Thyroid gland (tissue), 4 donors: ENCODE data around the gene LIPI.
"Not testable (repeated sequence)": the region's sequence is repeated elsewhere in the genome, so short reads cannot be mapped to it uniquely, and the experiment has no call there.

Experiments used
- POLR2A ChIP-seq, 2 donors: fragments of 450-650 bp; IDR thresholded peaks; one replicate each; pipeline ENCODE4 v1.6.1; 2017; ENCODE audit warnings: antibody characterized with exemption in 2 of 2, mild to moderate bottlenecking in 2 of 2, moderate library complexity in 1 of 2
- TF ChIP-seq, protein P1 (sequence below), 6 experiments: fragments of 200-600 bp in 3 of 6; fragments of 450-650 bp in 3 of 6; sonication (generic) in 3 of 6; IDR thresholded peaks; one replicate each; pipeline ENCODE4 v1.5.1; 2016 to 2019; ENCODE audit warnings: antibody characterized with exemption in 6 of 6, mild to moderate bottlenecking in 2 of 6, inconsistent platforms in 1 of 6, moderate library complexity in 1 of 6

DNA sequence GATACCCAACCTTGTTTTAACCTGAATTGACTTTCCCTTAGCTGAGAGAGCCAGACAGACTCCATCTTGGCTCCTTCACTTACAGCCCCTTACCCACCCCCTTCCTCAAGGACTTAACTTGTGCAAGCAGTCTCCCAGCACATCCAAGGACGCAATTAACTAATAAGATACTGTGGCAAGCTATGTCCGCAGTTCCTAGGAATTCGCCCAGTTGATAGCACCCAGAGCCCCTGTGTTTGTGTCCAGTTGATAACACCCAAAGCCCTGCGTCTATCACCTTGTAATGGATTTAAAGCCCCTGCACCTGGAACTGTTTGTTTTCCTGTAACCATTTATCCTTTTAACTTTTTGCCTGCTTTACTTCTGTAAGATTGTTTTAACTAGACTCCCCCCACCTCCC is 106.2 kb downstream of the LIPI start:
- TF ChIP-seq, protein P1, sequence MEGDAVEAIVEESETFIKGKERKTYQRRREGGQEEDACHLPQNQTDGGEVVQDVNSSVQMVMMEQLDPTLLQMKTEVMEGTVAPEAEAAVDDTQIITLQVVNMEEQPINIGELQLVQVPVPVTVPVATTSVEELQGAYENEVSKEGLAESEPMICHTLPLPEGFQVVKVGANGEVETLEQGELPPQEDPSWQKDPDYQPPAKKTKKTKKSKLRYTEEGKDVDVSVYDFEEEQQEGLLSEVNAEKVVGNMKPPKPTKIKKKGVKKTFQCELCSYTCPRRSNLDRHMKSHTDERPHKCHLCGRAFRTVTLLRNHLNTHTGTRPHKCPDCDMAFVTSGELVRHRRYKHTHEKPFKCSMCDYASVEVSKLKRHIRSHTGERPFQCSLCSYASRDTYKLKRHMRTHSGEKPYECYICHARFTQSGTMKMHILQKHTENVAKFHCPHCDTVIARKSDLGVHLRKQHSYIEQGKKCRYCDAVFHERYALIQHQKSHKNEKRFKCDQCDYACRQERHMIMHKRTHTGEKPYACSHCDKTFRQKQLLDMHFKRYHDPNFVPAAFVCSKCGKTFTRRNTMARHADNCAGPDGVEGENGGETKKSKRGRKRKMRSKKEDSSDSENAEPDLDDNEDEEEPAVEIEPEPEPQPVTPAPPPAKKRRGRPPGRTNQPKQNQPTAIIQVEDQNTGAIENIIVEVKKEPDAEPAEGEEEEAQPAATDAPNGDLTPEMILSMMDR (IDR thresholded peaks at IDR 0.05) = not testable (repeated sequence)
- TF ChIP-seq POLR2A (IDR thresholded peaks at IDR 0.05) = not testable (repeated sequence)
